HEK293T (cell line): Measurements from ENCODE around the gene NFASC.

Experiments used
- CTCF ChIA-PET: fragments of 350-600 bp; formaldehyde crosslinking; extraction: SDS; loops from one replicate; lab custom pipeline; 2021; ENCODE audit warnings: antibody characterized with exemption, inconsistent platforms; lab: Yijun Ruan, JAX
- POLR2A ChIA-PET: fragments of 350-600 bp; formaldehyde crosslinking; extraction: SDS; loops from one replicate; lab custom pipeline; 2020; ENCODE audit warnings: antibody characterized with exemption, inconsistent platforms; lab: Yijun Ruan, JAX
- DNase-seq: peaks from one replicate; pipeline ENCODE4 v3.0.0; 2012; ENCODE audit warnings: mixed read lengths; ENCODE audit errors: extremely low spot score
- ARNT ChIP-seq: fragments of 450-650 bp; IDR thresholded peaks from 2 replicates; pipeline ENCODE4 v1.6.1; 2017; ENCODE audit warnings: mild to moderate bottlenecking
- BHLHE40 ChIP-seq: fragments of 450-650 bp; IDR thresholded peaks from 2 replicates; pipeline ENCODE4 v1.6.1; 2016; ENCODE audit warnings: mild to moderate bottlenecking, moderate library complexity, borderline replicate concordance
- CTBP1 ChIP-seq: fragments of 450-650 bp; IDR thresholded peaks from 2 replicates; pipeline ENCODE4 v1.6.1; 2016; ENCODE audit warnings: borderline replicate concordance
- ELF4 ChIP-seq: fragments of 450-650 bp; IDR thresholded peaks from 2 replicates; pipeline ENCODE4 v1.6.1; 2017; ENCODE audit warnings: antibody characterized with exemption
- FOXA1 ChIP-seq: fragments of 450-650 bp; IDR thresholded peaks from 2 replicates; pipeline ENCODE4 v1.6.1; 2016; ENCODE audit warnings: mild to moderate bottlenecking
- FOXK2 ChIP-seq: fragments of 450-650 bp; IDR thresholded peaks from 2 replicates; pipeline ENCODE4 v1.6.1; 2016; ENCODE audit warnings: mild to moderate bottlenecking
- FOXM1 ChIP-seq: fragments of 450-650 bp; IDR thresholded peaks from 2 replicates; pipeline ENCODE4 v1.6.1; 2017; ENCODE audit warnings: mild to moderate bottlenecking, borderline replicate concordance
- HDGF ChIP-seq: fragments of 450-650 bp; IDR thresholded peaks from 2 replicates; pipeline ENCODE4 v1.6.1; 2017; ENCODE audit warnings: antibody characterized with exemption, borderline replicate concordance
- L3MBTL2 ChIP-seq: fragments of 450-650 bp; conservative IDR thresholded peaks from 2 replicates; pipeline ENCODE4 v1.6.1; 2016; ENCODE audit warnings: mild to moderate bottlenecking
- LEF1 ChIP-seq: fragments of 450-650 bp; IDR thresholded peaks from 2 replicates; pipeline ENCODE4 v1.6.1; 2017; ENCODE audit warnings: mild to moderate bottlenecking, borderline replicate concordance
- NFRKB ChIP-seq: fragments of 450-650 bp; IDR thresholded peaks from 2 replicates; pipeline ENCODE4 v1.6.1; 2016; ENCODE audit warnings: mild to moderate bottlenecking, moderate library complexity
- SP1 ChIP-seq: fragments of 450-650 bp; IDR thresholded peaks from 2 replicates; pipeline ENCODE4 v1.6.1; 2017
- SUZ12 ChIP-seq: fragments of 450-650 bp; IDR thresholded peaks from 2 replicates; pipeline ENCODE4 v1.6.1; 2016; ENCODE audit warnings: mild to moderate bottlenecking
- TARDBP ChIP-seq: fragments of 450-650 bp; IDR thresholded peaks from 2 replicates; pipeline ENCODE4 v1.6.1; 2016
- ZNF384 ChIP-seq: fragments of 450-650 bp; IDR thresholded peaks from 2 replicates; pipeline ENCODE4 v1.6.1; 2016
- TF ChIP-seq, protein P1 (sequence below): fragments of 450-650 bp; IDR thresholded peaks from 2 replicates; pipeline ENCODE4 v1.6.1; 2016

The NFASC gene

DNA sequence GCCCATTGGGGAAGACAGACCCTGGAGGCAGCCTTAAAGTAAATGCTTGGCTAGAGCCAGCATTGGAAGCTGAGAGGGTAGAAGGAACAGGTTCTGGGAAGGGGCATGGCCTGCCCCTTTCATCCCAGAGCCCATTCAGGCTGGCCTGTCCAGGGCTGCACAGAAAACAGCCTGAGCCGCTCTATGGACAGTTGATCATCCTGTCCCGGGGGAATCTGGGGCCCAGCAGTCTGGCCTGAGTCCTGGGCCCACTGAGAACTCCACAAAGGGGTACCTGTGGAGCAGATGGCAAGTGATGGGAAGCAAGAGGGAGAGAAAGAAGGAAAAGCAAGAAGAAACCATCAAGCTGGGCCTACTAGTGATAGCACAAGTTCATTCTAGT lies 200.4 kb downstream of the NFASC start:
- no peak for DNase-seq
- ChIA-PET POLR2A (no interaction called here), CTCF (interaction anchor here (3.6 kb wide), 1 partner anchor 9 kb away, joined by 15 read pairs; no protein-coding TSS in a partner anchor)
- TF ChIP-seq NFRKB = no peak
- no peak for TF ChIP-seq ARNT
- TF ChIP-seq FOXK2 = no peak
- TF ChIP-seq, protein P1, sequence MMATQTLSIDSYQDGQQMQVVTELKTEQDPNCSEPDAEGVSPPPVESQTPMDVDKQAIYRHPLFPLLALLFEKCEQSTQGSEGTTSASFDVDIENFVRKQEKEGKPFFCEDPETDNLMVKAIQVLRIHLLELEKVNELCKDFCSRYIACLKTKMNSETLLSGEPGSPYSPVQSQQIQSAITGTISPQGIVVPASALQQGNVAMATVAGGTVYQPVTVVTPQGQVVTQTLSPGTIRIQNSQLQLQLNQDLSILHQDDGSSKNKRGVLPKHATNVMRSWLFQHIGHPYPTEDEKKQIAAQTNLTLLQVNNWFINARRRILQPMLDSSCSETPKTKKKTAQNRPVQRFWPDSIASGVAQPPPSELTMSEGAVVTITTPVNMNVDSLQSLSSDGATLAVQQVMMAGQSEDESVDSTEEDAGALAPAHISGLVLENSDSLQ = no peak
- TF ChIP-seq FOXA1 = no peak
- no peak for TF ChIP-seq SP1

DNA sequence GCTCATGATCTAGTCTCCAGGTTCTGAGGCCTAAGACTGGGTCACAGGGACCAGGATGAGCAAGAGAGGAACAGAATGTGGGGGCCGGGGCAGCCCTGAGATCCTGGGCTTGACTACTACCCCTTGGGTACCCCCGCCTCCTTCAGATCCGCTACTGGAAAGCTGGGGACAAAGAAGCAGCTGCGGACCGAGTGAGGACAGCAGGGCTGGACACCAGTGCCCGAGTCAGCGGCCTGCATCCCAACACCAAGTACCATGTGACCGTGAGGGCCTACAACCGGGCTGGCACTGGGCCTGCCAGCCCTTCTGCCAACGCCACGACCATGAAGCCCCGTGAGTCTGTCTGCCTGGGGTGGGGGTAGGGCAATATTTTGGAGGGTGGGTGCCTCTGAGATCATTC lies 201.1 kb downstream of the NFASC start:
- CTCF ChIA-PET = interaction anchor here (3.6 kb wide), 1 partner anchor 10 kb away, joined by 15 read pairs; no protein-coding TSS in a partner anchor
- POLR2A ChIA-PET = no interaction called here
- DNase-seq = no peak
- no peak for TF ChIP-seq BHLHE40
- no peak for TF ChIP-seq ARNT
- no peak for TF ChIP-seq FOXK2
- no peak for TF ChIP-seq SUZ12
- TF ChIP-seq FOXA1 = no peak
- TF ChIP-seq SP1 = no peak
- no peak for TF ChIP-seq ZNF384
- no peak for TF ChIP-seq L3MBTL2
- no peak for TF ChIP-seq ELF4
- TF ChIP-seq, protein P1 = no peak
- no peak for TF ChIP-seq LEF1
- TF ChIP-seq TARDBP = no peak
- TF ChIP-seq HDGF = no peak
- no peak for TF ChIP-seq CTBP1
- no peak for TF ChIP-seq FOXM1
- TF ChIP-seq NFRKB = no peak

DNA sequence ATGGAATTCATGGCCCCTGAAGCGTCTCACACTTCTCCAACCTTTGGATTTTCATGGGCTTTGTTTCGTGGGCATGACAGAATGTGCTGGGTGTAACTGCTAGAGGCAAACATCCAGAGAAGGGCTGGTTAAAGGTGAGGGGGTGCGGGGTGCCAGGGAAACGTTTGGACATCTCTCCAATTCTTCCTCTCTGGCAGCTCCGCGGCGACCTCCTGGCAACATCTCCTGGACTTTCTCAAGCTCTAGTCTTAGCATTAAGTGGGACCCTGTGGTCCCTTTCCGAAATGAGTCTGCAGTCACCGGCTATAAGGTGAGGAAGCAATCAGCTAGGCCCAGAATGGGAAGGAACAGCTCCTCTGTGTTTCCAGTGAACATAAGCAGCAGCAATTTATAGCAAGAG lies 201.6 kb downstream of the NFASC start:
- no peak for TF ChIP-seq L3MBTL2
- no peak for TF ChIP-seq CTBP1
- TF ChIP-seq, protein P1 = no peak
- TF ChIP-seq ARNT = no peak
- TF ChIP-seq ZNF384 = no peak
- TF ChIP-seq NFRKB = no peak
- no peak for TF ChIP-seq FOXK2
- DNase-seq = no peak
- POLR2A ChIA-PET = no interaction called here
- CTCF ChIA-PET = interaction anchor here (3.6 kb wide), 1 partner anchor 11 kb away, joined by 15 read pairs; no protein-coding TSS in a partner anchor
